IPS-15b (cell line): Measurements from ENCODE around the gene CYP20A1.
"Not testable (repeated sequence)": the region's sequence is repeated elsewhere in the genome, so short reads cannot be mapped to it uniquely, and the experiment has no call there.

Experiments used
- H3K27me3 ChIP-seq: one replicate; pipeline ENCODE4 v1.6.1; 2013; ENCODE audit warnings: low read length; ENCODE audit not compliant: control insufficient read depth, insufficient read depth
- H3K36me3 ChIP-seq: one replicate; pipeline ENCODE4 v1.6.1; 2013; ENCODE audit warnings: low read length; ENCODE audit not compliant: control insufficient read depth, insufficient read depth
- H3K4me1 ChIP-seq: one replicate; pipeline ENCODE4 v1.6.1; 2013; ENCODE audit warnings: mild to moderate bottlenecking, low read length; ENCODE audit not compliant: control insufficient read depth, insufficient read depth
- H3K4me3 ChIP-seq: one replicate; pipeline ENCODE4 v1.5.1; 2013; ENCODE audit warnings: low read depth, low read length
- H3K9ac ChIP-seq: one replicate; pipeline ENCODE4 v1.6.1; 2013; ENCODE audit warnings: low read depth, mild to moderate bottlenecking, low read length
- H3K9me3 ChIP-seq: one replicate; pipeline ENCODE4 v1.6.1; 2013; ENCODE audit warnings: mild to moderate bottlenecking, low read length; ENCODE audit not compliant: control insufficient read depth, insufficient read depth

Gene CYP20A1

GRCh38 chr2:203341741-203342310 is 103.0 kb downstream of the CYP20A1 start:
- Histone ChIP-seq H3K4me1 (no peaks in the 10 kb centered on the region), H3K9me3 (no peaks in the 10 kb centered on the region), H3K27me3 (no peaks in the 10 kb centered on the region), H3K36me3 (no peaks in the 10 kb centered on the region), H3K9ac (no peak overlapping the region), H3K4me3 (no peak overlapping the region)

DNA sequence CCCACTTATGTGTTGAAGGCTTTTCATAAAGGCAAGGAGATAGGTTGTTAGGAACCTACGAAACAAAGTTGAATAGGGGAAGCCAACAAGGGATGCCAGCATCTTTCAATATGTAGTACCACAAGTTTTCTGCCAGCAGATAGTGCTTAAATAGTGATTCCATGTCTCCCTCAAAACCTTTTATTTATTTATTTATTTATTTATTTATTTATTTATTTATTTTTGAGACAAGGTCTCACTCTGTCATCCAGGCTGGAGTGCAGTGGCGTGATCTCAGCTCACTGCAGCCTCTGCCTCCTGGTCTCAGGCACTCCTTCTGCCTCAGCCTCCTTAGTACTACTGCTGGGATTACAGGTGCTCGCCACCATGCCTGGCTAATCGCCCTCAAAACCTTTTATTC is 103.6 kb downstream of the CYP20A1 start:
- not testable (repeated sequence) for H3K9ac ChIP-seq, H3K36me3 ChIP-seq, H3K4me1 ChIP-seq, H3K27me3 ChIP-seq, H3K9me3 ChIP-seq, H3K4me3 ChIP-seq

GRCh38 chr2:203344667-203345066 is 105.8 kb downstream of the CYP20A1 start:
- no peaks in the 10 kb centered on the region for H3K9me3 ChIP-seq
- H3K4me1 ChIP-seq: no peaks in the 10 kb centered on the region
- no peaks in the 10 kb centered on the region for H3K27me3 ChIP-seq
- H3K36me3 ChIP-seq: no peaks in the 10 kb centered on the region
- no peak overlapping the region for H3K4me3 ChIP-seq
- no peak overlapping the region for H3K9ac ChIP-seq

GRCh38 chr2:203346612-203347011 is 107.8 kb downstream of the CYP20A1 start:
- H3K36me3 ChIP-seq: no peaks in the 10 kb centered on the region
- no peak overlapping the region for H3K4me3 ChIP-seq
- H3K27me3 ChIP-seq: no peaks in the 10 kb centered on the region
- H3K9me3 ChIP-seq: no peaks in the 10 kb centered on the region
- H3K9ac ChIP-seq: no peak overlapping the region
- no peaks in the 10 kb centered on the region for H3K4me1 ChIP-seq

DNA sequence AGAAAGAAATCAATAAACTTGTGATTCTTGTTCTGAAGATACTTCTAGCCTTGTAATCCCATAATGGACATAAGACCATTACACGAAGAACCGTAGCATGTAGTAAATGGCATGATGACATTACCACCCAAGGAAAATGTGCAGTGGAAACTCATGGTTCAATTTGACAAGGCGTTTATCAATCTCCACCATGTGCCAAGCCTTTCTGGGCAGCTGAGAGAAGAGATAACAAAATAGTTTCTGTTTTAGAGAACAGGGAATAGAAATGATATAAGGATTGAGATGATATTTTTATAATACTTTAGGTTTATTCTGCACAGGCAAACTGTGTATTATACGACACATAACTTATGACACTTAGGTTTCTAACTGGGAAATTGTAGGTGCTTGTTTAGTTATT is 108.6 kb downstream of the CYP20A1 start:
- Histone ChIP-seq H3K9ac (no peak overlapping the region), H3K9me3 (no peaks in the 10 kb centered on the region), H3K4me1 (no peaks in the 10 kb centered on the region), H3K4me3 (no peak overlapping the region), H3K27me3 (no peaks in the 10 kb centered on the region), H3K36me3 (no peaks in the 10 kb centered on the region)

DNA sequence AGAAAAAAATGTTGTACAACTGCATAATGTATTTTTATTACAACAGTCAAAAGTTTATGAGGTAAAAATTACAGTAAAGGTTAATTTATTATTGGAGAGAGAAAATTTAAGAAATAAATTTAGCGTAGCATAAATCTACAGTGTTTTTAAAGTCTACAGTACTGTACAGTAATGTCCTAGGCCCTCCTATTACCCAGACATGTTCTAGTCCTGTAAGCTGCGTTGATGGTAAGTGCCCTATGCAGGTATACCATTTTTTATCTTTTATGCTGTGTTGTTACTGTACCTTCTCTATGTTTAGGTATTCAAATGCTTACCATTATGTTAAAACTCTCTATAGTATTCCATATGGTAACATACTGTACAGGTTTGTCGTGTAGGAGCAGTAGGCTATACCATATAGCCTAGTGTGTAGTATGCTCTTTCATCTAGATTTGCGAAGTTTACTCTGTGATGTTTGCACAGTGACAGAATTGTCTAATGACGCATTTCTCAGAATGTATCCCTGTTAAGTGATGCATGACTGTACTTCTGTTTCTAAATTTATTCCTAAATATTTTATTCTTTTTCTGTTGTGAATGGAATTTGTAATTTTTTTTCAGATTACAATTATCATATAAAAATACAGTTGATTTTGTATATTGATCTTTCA is 113.9 kb downstream of the CYP20A1 start:
- H3K4me3 ChIP-seq: no peak overlapping the region
- H3K36me3 ChIP-seq: no peaks in the 10 kb centered on the region
- no peaks in the 10 kb centered on the region for H3K4me1 ChIP-seq
- H3K27me3 ChIP-seq: no peaks in the 10 kb centered on the region
- H3K9me3 ChIP-seq: no peaks in the 10 kb centered on the region
- H3K9ac ChIP-seq: no peak overlapping the region

GRCh38 chr2:203354966-203355365 is 116.1 kb downstream of the CYP20A1 start:
- H3K36me3 ChIP-seq: no peaks in the 10 kb centered on the region
- H3K9ac ChIP-seq: no peak overlapping the region
- no peaks in the 10 kb centered on the region for H3K9me3 ChIP-seq
- no peaks in the 10 kb centered on the region for H3K27me3 ChIP-seq
- H3K4me1 ChIP-seq: no peaks in the 10 kb centered on the region
- H3K4me3 ChIP-seq: no peak overlapping the region
